COLO829 (cell line): ENCODE data around the gene MGLL.

Source experiments
- DNase-seq: peaks from one replicate; pipeline ENCODE4 v3.0.0; 2012; ENCODE audit warnings: low spot score

MGLL gene

DNA sequence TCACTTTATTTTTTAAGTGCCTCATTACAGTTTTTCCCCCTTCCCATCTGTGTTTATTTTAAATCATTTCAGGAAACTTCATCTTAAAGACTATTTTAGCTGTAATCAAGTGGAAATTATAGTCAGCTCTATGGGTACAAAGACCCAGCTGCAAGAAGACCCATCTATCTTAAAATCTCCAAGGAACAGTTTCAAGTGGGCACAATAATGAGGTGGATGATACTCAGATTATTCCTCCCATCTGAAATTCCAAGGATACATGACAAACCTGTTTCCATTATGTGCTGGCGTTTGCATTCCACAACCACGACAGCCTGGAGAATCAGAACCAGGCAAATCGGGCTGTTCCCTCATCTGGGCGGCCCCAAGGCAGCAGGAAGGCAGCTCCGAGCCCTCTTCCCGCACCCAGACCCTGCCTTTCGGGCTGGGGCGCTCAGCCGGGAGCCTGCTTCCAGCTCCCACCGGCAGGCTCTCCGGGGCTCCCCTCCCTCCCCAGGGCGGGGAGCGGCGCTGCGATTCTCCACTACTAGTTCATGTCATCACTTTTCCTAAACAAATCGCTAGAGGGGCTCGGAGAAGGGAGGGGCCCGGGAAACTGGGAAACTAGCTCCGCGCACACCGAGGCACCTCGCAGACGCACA, at the start of gene MGLL:
Gene MGLL (minus strand): TSS at position 475 of the 641 bp plus-strand sequence. CDS start 197 bp downstream, at position 278.
- DNase-seq: no peak

GRCh38 chr3:127870156-127870555, 47.8 kb upstream of the MGLL start:
- DNase-seq: no peak

GRCh38 chr3:127867986-127868385, 45.7 kb upstream of the MGLL start:
- no peak for DNase-seq

- no peak for DNase-seq
Measured at GRCh38 chr3:127867412-127867811, 45.1 kb upstream of the MGLL start.

DNA sequence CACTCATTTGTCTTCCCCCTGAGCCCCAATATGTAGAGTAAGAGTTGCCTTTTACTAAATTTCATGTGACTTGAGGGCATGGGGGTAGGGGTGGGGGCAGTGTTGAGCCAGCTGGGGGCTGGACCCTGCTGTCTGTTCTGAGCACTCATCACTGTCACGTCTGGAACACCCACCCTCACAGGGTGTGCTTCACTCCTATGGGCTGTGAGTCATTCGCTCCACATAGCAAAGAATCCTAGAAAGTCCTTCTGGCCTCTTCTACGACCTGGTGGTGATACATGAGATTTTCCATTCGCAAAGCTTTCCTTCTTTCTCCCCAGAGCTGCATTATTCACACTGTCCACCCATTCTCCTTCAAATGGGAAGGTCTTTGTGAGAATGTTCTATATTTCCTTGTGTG, 43.6 kb upstream of the MGLL start:
- peak; percentile 42 for DNase-seq

- DNase-seq: no peak
Measured at GRCh38 chr3:127860211-127860696, 37.9 kb upstream of the MGLL start.

GRCh38 chr3:127859730-127860129, 37.4 kb upstream of the MGLL start:
- no peak for DNase-seq

DNA sequence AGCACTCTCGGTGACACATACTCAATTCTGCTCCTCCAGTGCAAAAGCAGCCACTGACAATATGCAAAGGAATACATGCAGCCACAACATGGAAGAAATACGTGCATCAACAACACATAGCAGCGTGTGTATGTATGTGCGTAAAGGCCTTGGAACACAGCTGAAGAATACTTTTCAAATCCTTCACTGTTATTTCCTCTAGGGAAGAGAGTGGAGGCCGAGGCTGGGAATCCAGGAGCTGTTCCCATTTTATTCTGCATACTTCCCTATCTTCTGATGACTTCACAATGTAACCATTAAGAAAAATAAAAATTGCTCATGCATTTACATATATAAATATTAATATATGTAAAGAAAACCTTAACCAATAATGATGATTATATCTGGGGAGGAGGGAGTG, 36.6 kb upstream of the MGLL start:
- no peak for DNase-seq

DNA sequence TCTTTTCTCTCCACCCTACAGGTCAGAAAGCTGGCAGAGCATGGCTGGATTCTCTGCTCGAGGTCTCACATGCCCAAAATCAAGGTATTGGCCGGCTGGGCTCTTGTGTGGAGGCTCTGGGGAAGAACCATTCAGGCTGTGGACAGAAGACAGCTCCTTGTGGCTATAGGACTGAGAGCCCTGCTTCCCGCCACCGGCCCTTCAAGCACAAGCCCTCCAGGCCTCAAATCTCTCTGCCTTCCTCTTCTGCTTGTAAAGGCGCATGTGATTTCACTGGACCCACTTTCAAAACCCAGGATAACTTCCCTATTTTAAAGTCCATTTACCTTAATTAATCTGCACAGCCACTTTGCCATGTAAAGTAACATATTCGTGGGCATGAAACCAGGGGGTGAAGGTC, 36.2 kb upstream of the MGLL start:
- no peak for DNase-seq

GRCh38 chr3:127857333-127857732, 35.0 kb upstream of the MGLL start:
- peak; percentile 10 for DNase-seq

GRCh38 chr3:127856801-127857200, 34.5 kb upstream of the MGLL start:
- DNase-seq: no peak

DNA sequence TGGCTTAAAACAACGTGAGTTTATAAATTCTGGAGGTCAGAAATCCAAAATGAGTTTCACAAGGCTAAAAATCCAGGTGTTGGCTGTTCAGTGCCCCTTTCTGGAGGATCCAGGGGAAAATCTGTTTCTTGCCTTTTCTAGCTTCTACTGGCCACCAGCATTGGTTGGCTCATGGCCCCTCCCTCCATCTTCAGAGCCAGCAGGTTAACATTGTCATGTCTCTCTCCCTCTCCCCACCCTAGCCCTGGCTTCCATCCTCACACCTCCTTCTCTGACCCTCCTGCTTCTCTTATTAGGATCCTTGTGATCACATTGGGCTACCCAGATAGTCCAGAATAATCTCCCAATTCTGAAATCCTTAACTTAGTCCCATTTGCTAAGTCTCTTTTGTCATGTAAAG, 32.9 kb upstream of the MGLL start:
- no peak for DNase-seq

DNA sequence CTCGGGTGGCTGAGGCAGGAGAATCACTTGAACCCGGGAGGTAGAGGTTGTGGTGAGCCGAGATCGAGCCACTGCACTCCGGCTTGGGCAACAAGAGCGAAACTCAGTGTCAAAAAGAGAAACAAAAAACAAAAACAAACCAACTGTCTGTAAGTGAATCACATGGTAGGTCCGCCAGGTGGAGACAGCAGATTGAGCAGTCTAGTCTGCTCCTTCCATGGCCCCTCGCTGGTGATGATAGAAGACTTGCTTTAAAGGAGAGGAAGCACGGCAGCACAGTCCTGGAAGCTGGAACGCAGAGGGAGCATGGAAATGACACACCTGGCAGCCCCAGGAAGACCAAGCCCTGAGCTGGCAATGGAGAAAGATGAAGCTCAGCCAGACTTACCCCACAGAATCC, 31.4 kb upstream of the MGLL start:
- DNase-seq: no peak

GRCh38 chr3:127851899-127852298, 29.6 kb upstream of the MGLL start:
- DNase-seq: no peak

DNA sequence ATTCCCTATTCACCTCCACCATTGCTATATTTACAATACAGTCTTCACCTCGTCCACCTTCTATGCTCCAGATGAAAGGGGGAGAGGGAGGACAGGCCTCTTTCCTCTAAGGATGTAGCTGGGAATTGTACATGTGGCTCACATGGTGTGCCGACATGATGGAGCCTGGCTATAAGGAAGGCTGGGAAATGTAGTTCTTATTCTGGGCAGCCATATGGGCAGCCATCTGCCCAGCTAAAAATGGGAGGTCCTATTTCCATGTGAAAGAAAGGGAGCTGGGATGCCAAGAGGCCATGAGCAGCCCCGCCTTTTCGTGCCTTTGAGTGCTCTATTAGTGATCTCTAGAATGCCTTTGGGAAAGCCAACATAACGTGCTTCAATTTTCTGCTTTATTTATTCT, 27.1 kb upstream of the MGLL start:
- DNase-seq: no peak

DNA sequence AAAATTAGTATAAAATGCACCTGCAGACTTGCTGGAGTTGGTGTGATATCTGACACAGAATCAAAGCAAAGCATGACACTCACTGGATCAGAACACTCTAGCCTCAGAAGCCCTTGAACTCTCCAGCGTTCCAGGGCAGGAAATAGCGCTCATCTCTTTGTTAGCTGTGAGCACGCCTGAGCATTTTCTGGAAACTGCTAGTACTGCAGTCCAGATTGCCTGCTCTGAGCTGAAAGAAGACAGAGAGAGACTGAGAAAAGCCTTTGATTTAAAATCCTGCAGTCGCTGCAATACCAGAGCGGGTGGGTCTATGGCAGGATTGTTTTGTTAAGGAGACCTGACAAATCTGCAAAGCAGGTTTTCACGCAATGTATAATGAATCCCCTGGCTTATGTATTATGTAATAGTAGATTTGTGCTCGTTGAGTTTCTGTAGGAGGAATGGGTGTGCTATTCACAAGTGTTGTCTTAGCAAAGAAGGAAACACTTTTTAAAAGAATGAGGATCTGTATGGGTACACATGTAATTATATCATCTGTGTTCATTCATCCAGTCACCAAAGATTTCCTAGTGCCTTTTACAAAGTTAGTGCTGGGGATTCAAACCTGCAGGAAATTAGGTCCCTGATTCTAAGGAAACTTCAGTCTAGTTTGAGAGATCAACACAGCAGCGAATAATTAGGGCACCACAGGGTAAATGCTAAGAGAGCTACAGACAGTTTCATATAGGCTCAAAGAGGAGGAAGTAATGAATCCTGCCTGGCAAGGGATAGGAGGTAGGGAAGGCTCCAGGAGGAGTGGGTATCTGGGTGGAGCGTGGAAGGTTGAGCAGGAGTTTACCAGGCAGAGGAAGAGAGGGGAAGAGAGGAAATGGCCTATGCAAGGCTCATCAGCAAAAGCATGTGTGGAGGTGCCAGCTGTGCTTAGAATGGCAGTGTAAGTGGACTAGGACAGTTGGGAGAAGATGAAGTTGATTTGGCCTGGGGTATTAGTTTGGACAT, 26.1 kb upstream of the MGLL start:
- DNase-seq: no peak

DNA sequence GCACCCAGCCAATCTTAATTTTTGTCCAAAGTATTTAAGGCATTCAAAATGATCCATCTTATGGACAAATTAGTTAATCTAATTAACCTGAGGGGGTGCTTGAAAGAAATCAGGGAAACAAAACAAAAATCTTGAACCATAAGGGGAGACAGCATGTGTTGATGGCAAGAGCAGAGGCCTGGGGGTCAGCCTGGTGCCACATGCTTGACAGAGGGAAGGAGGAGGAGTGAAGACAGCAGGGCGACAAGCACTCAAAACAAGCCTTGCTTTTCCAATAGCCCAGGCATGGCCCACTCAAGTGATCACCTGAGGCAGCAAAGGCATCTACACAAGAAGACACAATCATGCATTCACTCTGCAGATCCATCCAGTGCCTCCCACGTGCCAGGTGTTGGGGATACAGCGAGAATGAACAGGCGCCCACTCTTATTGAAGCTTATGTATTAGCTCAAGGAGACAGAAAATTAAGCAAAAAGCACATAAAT, 25.0 kb upstream of the MGLL start:
- DNase-seq: no peak

GRCh38 chr3:127846576-127846975, 24.3 kb upstream of the MGLL start:
- DNase-seq: peak; percentile 85

GRCh38 chr3:127844326-127844942, 22.1 kb upstream of the MGLL start:
- no peak for DNase-seq

DNA sequence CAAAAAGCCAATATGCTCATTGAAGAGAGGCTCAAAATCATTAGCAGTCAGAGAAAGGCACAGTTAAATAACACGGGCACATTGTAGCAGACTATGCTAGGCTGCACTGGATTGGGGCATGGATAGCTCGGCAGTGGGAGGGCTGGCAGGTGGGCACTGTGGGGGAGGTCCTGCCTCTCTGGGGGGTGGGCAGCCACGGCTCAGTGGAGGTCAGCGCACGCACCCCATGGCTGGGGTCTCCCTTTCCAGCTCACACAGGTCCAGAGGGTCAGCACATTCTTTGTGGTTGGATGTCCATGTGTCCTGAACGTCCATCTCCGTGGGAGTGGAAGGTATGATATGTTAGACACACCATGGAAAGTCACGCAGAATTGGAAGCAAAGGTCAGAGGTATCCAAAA, 18.4 kb upstream of the MGLL start:
- DNase-seq: no peak

- no peak for DNase-seq
Measured at GRCh38 chr3:127839099-127839498, 16.8 kb upstream of the MGLL start.
